Brain microvascular endothelial cell (primary cell): ENCODE data around the gene CSNK1G3.

Experiments used
- DNase-seq: peaks from one replicate; pipeline ENCODE4 v3.0.0-alpha.2; 2020
- H3K27ac ChIP-seq: fragments of 250-450 bp; sonication (Bioruptor Pico); 2 replicates; pipeline ENCODE4 v1.5.1; 2020; ENCODE audit warnings: mild to moderate bottlenecking, moderate library complexity
- H3K27me3 ChIP-seq: fragments of 250-450 bp; sonication (Bioruptor Pico); replicated peaks from 2 replicates; pipeline ENCODE4 v1.5.1; 2020; ENCODE audit warnings: mild to moderate bottlenecking
- H3K36me3 ChIP-seq: fragments of 250-450 bp; sonication (Bioruptor Pico); replicated peaks from 2 replicates; pipeline ENCODE4 v1.5.1; 2020; ENCODE audit warnings: mild to moderate bottlenecking
- H3K4me3 ChIP-seq: 2 replicates; pipeline ENCODE4 v1.5.1; 2011; ENCODE audit warnings: low read depth, mild to moderate bottlenecking, control low read depth, low read length, moderate library complexity
- in situ Hi-C: cut with HindIII; loops from 2 replicates; pipeline ENCODE4 v1.10.0; 2017; ENCODE audit warnings: low sequenced_read_pairs, low pct_ligation_motif_present
- TF ChIP-seq, protein P1 (sequence below): IDR thresholded peaks from 2 replicates; pipeline ENCODE4 v1.5.1; 2011; ENCODE audit warnings: low read depth, mild to moderate bottlenecking, moderate library complexity, low read length, control low read depth, inconsistent platforms; ENCODE audit errors: missing control alignments

The CSNK1G3 gene

DNA sequence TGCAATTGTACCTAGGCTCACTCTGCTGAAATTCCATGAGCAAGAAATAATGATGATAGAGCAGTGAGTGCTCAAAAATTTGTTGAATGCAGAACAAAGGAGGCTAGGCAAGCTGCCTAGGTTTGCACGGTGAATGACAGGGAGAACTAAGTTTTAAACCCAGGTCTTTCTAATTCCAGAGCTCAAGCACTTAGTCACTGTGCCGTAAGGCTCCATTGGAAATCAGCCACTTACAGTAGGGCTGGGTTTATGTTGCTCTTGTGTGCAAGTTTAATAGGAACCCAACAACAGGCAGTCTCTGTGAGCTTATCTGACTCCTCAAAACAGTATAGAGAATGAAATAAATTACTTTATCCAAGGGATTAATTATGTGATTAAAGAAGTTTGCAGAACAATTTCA is 147.0 kb downstream of the CSNK1G3 start:
- Histone ChIP-seq H3K4me3 (no peak overlapping the region), H3K27me3 (no peaks in the 10 kb centered on the region), H3K27ac (no peak overlapping the region), H3K36me3 (no peaks in the 10 kb centered on the region)
- TF ChIP-seq, protein P1, sequence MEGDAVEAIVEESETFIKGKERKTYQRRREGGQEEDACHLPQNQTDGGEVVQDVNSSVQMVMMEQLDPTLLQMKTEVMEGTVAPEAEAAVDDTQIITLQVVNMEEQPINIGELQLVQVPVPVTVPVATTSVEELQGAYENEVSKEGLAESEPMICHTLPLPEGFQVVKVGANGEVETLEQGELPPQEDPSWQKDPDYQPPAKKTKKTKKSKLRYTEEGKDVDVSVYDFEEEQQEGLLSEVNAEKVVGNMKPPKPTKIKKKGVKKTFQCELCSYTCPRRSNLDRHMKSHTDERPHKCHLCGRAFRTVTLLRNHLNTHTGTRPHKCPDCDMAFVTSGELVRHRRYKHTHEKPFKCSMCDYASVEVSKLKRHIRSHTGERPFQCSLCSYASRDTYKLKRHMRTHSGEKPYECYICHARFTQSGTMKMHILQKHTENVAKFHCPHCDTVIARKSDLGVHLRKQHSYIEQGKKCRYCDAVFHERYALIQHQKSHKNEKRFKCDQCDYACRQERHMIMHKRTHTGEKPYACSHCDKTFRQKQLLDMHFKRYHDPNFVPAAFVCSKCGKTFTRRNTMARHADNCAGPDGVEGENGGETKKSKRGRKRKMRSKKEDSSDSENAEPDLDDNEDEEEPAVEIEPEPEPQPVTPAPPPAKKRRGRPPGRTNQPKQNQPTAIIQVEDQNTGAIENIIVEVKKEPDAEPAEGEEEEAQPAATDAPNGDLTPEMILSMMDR, result no peak
- DNase-seq, result peak; percentile 21
- in situ Hi-C loops, result no loop called here

DNA sequence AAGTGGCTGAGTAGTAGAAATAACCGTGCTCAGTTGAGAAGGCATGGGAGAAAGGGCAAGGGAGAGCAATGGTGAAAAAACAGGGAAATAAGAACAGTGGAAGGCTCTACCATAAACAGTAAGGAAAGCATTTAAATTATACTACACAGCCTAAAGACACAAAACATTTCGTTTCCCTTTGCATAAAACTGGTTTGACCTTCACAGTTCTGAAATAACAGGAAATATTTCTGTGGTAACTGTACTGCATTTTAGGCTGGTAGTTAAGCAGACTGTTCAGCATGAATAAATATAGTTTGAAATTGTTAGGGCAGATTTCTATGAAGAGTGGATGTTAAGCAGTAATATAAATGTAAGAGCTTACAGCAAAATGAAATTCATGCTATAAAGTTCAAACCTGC is 147.5 kb downstream of the CSNK1G3 start:
- no peak for DNase-seq
- in situ Hi-C loops, result no loop called here
- TF ChIP-seq, protein P1, result no peak
- Histone ChIP-seq H3K36me3 (no peaks in the 10 kb centered on the region), H3K27ac (no peak overlapping the region), H3K4me3 (no peak overlapping the region), H3K27me3 (no peaks in the 10 kb centered on the region)

DNA sequence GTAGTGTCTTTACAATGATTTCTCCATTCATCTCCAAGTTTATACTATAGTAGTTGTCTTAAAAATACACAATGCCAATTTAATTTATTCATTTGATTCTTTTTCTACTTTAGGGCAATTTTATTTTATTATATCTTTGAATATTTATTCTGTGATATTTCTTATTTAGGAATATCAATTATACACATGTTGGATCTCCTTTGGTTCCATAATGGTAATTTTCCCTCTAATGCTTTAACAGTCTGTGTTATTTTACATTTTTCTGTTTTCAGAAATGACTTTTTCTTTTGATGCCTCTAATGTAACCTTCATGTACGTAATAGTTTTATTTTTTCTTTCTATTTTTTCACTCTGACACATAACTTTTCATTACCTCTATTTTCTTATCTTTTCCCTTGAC is 153.0 kb downstream of the CSNK1G3 start:
- no peaks in the 10 kb centered on the region for H3K36me3 ChIP-seq
- TF ChIP-seq, protein P1, result no peak
- no peak overlapping the region for H3K27ac ChIP-seq
- no peak overlapping the region for H3K4me3 ChIP-seq
- DNase-seq, result no peak
- H3K27me3 ChIP-seq, result no peaks in the 10 kb centered on the region
- in situ Hi-C loops, result no loop called here

DNA sequence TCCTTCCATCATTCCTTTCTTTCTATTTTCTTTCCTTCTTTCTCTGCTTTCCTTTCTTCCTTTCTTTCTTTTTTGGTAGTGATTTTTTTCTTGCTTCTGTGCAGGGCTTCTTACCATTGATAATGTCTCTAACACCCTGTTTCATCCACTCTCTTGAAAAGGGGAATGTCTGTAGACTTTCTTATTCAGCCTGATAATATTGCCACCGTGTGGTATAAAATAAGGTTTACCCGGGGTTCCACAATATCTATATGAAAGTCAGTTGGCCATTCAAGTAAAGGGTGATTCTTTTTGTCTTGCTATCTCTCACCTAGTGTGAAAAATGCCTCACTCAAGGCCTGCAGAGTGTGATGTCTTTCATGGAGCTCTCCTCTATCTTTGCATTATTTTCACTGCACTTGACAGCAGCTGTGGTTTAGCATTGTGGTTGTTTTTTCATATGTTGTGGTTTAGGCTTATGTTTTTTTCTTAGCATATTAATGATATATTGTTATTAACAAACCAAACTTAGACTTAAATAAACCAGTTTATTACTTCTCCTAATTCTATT is 153.9 kb downstream of the CSNK1G3 start:
- in situ Hi-C loops, result no loop called here
- TF ChIP-seq, protein P1, result no peak
- no peaks in the 10 kb centered on the region for H3K36me3 ChIP-seq
- H3K4me3 ChIP-seq, result no peak overlapping the region
- H3K27ac ChIP-seq, result no peak overlapping the region
- no peak for DNase-seq
- H3K27me3 ChIP-seq, result no peaks in the 10 kb centered on the region
